Lung (tissue), 12 donors: ENCODE measurements around the gene ATP5ME. TPM values are rescaled to one million over a fixed set of nuclear protein-coding genes. Genes with fewer than 3 reads are reported as not detected.

Experiments used
- ATAC-seq: fragments of 200-7000 bp; cut with Tn5 transposase; one replicate; pipeline ENCODE4 v1.9.1; 2020; ENCODE audit warnings: moderate number of reproducible peaks; ENCODE audit not compliant: insufficient read depth, low FRiP score
- DNase-seq, 3 donors: peaks; one replicate each; pipeline ENCODE4 v3.0.0-alpha.2; 2013 to 2017
- H3K27ac ChIP-seq, 2 donors: one replicate each; pipeline ENCODE4 v1.5.1; 2013; ENCODE audit warnings: mild to moderate bottlenecking in 2 of 2, moderate library complexity in 2 of 2, control low read depth in 1 of 2, inconsistent platforms in 1 of 2, low read depth in 1 of 2, low read length in 1 of 2
- H3K27me3 ChIP-seq, 3 donors: one replicate each; pipeline ENCODE4 v1.5.1; 2013; ENCODE audit warnings: low read length in 2 of 3; ENCODE audit not compliant: control insufficient read depth in 3 of 3, insufficient read depth in 3 of 3
- H3K36me3 ChIP-seq, 4 donors: one replicate each; pipeline ENCODE4 v1.5.1; 2013; ENCODE audit warnings: low read length in 4 of 4, mild to moderate bottlenecking in 1 of 4, moderate library complexity in 1 of 4; ENCODE audit not compliant: control insufficient read depth in 4 of 4, insufficient read depth in 4 of 4
- H3K4me1 ChIP-seq, 5 donors: one replicate each; pipeline ENCODE4 v1.5.1; 2013; ENCODE audit warnings: low read length in 5 of 5, mild to moderate bottlenecking in 2 of 5, moderate library complexity in 1 of 5; ENCODE audit not compliant: control insufficient read depth in 5 of 5, insufficient read depth in 5 of 5
- H3K4me3 ChIP-seq: one replicate; pipeline ENCODE4 v1.5.1; 2013; ENCODE audit warnings: mild to moderate bottlenecking, control low read depth, moderate library complexity
- H3K9ac ChIP-seq, 2 donors: one replicate each; pipeline ENCODE4 v1.5.1; 2013; ENCODE audit warnings: low read length in 2 of 2, control low read depth in 1 of 2; ENCODE audit not compliant: insufficient read depth in 1 of 2
- H3K9me3 ChIP-seq, 4 donors: one replicate each; pipeline ENCODE4 v1.5.1; 2013; ENCODE audit warnings: low read length in 3 of 4, mild to moderate bottlenecking in 1 of 4, moderate library complexity in 1 of 4; ENCODE audit not compliant: control insufficient read depth in 4 of 4, insufficient read depth in 3 of 4
- CTCF ChIP-seq: IDR thresholded peaks from 2 replicates; pipeline ENCODE4 v1.5.1; 2012; ENCODE audit warnings: mild to moderate bottlenecking; ENCODE audit errors: control extremely low read depth, extremely low read depth
- WGBS, 2 donors: extraction: QIAGEN DNeasy Blood & Tissue Kit; methylation state at CpG; one replicate each; pipeline ENCODE4 v1.1.7; 2013; 5-methylcytosine and 5-hydroxymethylcytosine counted together
- polyA plus RNA-seq, 2 donors: library from polyadenylated mRNA; stranded (reverse); fragments of 200-250 nt; gene quantifications; one replicate each; pipeline ENCODE4 v1.2.1, GENCODE V29; 2013
- total RNA-seq, 2 donors: library from RNA; depleted of rRNA in 1 of 2; stranded (reverse); fragments of >200 nt in 1 of 2; gene quantifications; one replicate each; pipeline ENCODE4 v1.2.1, GENCODE V29; 2014 to 2021
- donor health status: control.
- donor health status: control.
- donor health status: Bipolar disorder and iron deficiency.
- donor health status: healthy.
- donor health status: DM: yes; HTN: yes; CAD: no.

The ATP5ME gene
- total and polyA plus RNA-seq, 4 donors, result 161 to 997 (median 262) TPM

GRCh38 chr4:660401-660800, 13.7 kb downstream of the ATP5ME start:
- no peak for TF ChIP-seq CTCF
- Histone ChIP-seq H3K27ac (no peak overlapping the region), H3K36me3 (peaks cover 0 to 4% (median 0%) of the 10 kb centered on the region in 4 donors), H3K9ac (no peak overlapping the region), H3K27me3 (peaks cover 0 to 5% (median 0%) of the 10 kb centered on the region in 3 donors), H3K9me3 (peaks cover 0 to 3% (median 0%) of the 10 kb centered on the region in 4 donors), H3K4me3 (no peak overlapping the region), H3K4me1 (peaks cover 0 to 7% (median 0%) of the 10 kb centered on the region in 5 donors)
- ATAC-seq (no peak), DNase-seq (peak in 1 of 3 donors; percentile 9)
- 95 to 98% methylated on average over 10 of the region's 10 CpGs for WGBS, 2 donors

- Histone ChIP-seq H3K36me3 (peaks cover 0 to 4% (median 0%) of the 10 kb centered on the region in 4 donors), H3K9ac (no peak overlapping the region), H3K27me3 (peaks cover 0 to 7% (median 0%) of the 10 kb centered on the region in 3 donors), H3K9me3 (peaks cover 0 to 3% (median 0%) of the 10 kb centered on the region in 4 donors), H3K27ac (no peak overlapping the region), H3K4me1 (peaks cover 0 to 7% (median 0%) of the 10 kb centered on the region in 5 donors), H3K4me3 (no peak overlapping the region)
- no peak for TF ChIP-seq CTCF
- ATAC-seq (no peak), DNase-seq (peak in 1 of 3 donors; percentile 10)
- WGBS, 2 donors, result 94 to 96% methylated on average over 8 of the region's 8 CpGs
Measured at GRCh38 chr4:659851-660250, 14.2 kb downstream of the ATP5ME start.

DNA sequence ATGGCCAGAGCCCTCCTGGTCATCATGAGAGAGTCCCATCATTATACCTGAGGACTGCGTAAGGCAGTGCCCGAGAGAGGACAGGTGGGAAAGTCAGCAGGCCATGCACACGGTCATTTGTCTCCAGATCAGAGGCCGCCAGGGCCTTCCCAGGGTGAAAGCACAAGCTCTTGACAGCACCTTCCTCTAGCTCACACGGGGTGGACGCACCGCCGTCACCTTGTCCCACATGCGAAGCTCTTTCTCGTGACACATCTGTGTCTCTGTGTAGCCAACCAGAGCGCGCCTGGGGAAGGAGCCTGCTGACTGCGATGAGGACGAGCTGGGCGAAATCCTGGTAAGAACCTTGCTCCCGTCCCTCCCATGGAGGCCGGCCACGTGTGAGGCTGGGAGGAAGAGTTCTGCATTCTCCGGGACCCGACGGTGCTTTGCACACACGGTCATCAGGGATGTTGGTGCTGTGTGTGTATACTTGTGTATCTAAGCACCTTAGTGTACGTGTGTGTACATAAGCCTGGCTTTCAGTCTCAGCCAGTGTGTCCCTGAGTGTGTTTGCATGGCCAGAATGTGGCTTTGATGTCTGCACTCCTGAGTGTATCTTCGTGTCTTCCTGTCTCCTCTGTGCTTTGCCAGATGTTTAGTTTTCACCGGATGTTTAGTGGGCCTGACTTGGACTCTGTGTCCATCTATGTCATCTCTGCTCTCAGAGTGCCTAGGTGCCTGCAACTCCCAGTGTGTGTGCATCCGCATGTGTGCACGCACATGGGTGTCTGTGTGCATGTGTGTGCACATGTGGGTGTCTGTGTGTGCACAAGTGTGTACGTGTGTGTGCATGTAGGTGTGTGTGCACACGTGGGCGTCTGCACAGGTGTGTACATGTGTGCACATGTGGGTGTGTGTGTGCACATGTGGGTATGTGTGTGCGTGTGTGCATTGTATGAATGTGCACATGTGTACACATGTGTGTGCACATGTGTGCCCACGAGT, 15.1 kb downstream of the ATP5ME start:
- no peak overlapping the region for H3K27ac ChIP-seq
- H3K4me3 ChIP-seq, result no peak overlapping the region
- DNase-seq (peak in 1 of 3 donors; percentile 21), ATAC-seq (no peak)
- H3K27me3 ChIP-seq, result peaks cover 0 to 16% (median 0%) of the 10 kb centered on the region in 3 donors
- WGBS, 2 donors, result 88 to 93% methylated on average over 32 of the region's 32 CpGs
- H3K9me3 ChIP-seq, result peaks cover 0 to 7% (median 0%) of the 10 kb centered on the region in 4 donors
- peaks cover 0 to 4% (median 0%) of the 10 kb centered on the region in 4 donors for H3K36me3 ChIP-seq
- no peak for TF ChIP-seq CTCF
- no peak overlapping the region for H3K9ac ChIP-seq
- H3K4me1 ChIP-seq, result peaks cover 0 to 7% (median 0%) of the 10 kb centered on the region in 5 donors
